Neural cell (in vitro differentiated cells): Measurements from ENCODE around the gene TOR1A.

Experiments used
- CTCF ChIP-seq: fragments of 450-650 bp; IDR thresholded peaks from 2 replicates; pipeline ENCODE4 v1.5.1; 2014; ENCODE audit warnings: antibody characterized with exemption, mild to moderate bottlenecking, moderate library complexity; ENCODE audit not compliant: poor library complexity, severe bottlenecking
- EP300 ChIP-seq: fragments of 450-650 bp; conservative IDR thresholded peaks from 2 replicates; pipeline ENCODE4 v1.6.1; 2014; ENCODE audit warnings: antibody characterized with exemption, mild to moderate bottlenecking, moderate library complexity; ENCODE audit not compliant: poor library complexity, severe bottlenecking
- MXI1 ChIP-seq: fragments of 450-650 bp; conservative IDR thresholded peaks from 2 replicates; pipeline ENCODE4 v1.6.1; 2014; ENCODE audit warnings: antibody characterized with exemption, mild to moderate bottlenecking; ENCODE audit not compliant: poor library complexity, severe bottlenecking
- POLR2AphosphoS5 ChIP-seq: IDR thresholded peaks from 2 replicates; pipeline ENCODE4 v1.6.1; 2012
- TAF1 ChIP-seq: IDR thresholded peaks from 2 replicates; pipeline ENCODE4 v1.6.1; 2012; ENCODE audit warnings: low read depth
- TF ChIP-seq, protein P1 (sequence below): IDR thresholded peaks from 2 replicates; pipeline ENCODE4 v1.6.1; 2012; ENCODE audit warnings: borderline replicate concordance

GRCh38 chr9:129822898-129823541 is 916 bp downstream of the TOR1A start:
- TF ChIP-seq POLR2AphosphoS5 (no peak), EP300 (no peak), CTCF (no peak), MXI1 (no peak), TAF1 (no peak)
- TF ChIP-seq, protein P1, sequence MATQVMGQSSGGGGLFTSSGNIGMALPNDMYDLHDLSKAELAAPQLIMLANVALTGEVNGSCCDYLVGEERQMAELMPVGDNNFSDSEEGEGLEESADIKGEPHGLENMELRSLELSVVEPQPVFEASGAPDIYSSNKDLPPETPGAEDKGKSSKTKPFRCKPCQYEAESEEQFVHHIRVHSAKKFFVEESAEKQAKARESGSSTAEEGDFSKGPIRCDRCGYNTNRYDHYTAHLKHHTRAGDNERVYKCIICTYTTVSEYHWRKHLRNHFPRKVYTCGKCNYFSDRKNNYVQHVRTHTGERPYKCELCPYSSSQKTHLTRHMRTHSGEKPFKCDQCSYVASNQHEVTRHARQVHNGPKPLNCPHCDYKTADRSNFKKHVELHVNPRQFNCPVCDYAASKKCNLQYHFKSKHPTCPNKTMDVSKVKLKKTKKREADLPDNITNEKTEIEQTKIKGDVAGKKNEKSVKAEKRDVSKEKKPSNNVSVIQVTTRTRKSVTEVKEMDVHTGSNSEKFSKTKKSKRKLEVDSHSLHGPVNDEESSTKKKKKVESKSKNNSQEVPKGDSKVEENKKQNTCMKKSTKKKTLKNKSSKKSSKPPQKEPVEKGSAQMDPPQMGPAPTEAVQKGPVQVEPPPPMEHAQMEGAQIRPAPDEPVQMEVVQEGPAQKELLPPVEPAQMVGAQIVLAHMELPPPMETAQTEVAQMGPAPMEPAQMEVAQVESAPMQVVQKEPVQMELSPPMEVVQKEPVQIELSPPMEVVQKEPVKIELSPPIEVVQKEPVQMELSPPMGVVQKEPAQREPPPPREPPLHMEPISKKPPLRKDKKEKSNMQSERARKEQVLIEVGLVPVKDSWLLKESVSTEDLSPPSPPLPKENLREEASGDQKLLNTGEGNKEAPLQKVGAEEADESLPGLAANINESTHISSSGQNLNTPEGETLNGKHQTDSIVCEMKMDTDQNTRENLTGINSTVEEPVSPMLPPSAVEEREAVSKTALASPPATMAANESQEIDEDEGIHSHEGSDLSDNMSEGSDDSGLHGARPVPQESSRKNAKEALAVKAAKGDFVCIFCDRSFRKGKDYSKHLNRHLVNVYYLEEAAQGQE = no peak
